CD4-positive, alpha-beta T cell treated with Interleukin-21 for 1 hour (primary cell): ENCODE measurements around the gene PRMT3.
"Not testable (repeated sequence)": the region's sequence is repeated elsewhere in the genome, so short reads cannot be mapped to it uniquely, and the experiment has no call there.

Experiments used
- DNase-seq: peaks from one replicate; pipeline ENCODE4 v3.0.0-alpha.2; 2020

PRMT3 gene

GRCh38 chr11:20457934-20458680 is 70.6 kb downstream of the PRMT3 start:
- DNase-seq: no peak

GRCh38 chr11:20458905-20459632 is 71.6 kb downstream of the PRMT3 start:
- DNase-seq: no peak

GRCh38 chr11:20459865-20460264 is 72.3 kb downstream of the PRMT3 start:
- DNase-seq: no peak

GRCh38 chr11:20464518-20464917 is 77.0 kb downstream of the PRMT3 start:
- DNase-seq: no peak

GRCh38 chr11:20467487-20468185 is 80.1 kb downstream of the PRMT3 start:
- DNase-seq: no peak

- no peak for DNase-seq
These were observed 82.8 kb downstream of the PRMT3 start for GRCh38 chr11:20470348-20470747.

- DNase-seq: not testable (repeated sequence)
These were observed 84.4 kb downstream of the PRMT3 start for GRCh38 chr11:20471929-20472328.

- DNase-seq: no peak
These were observed 86.8 kb downstream of the PRMT3 start for GRCh38 chr11:20474176-20474881.

GRCh38 chr11:20474882-20475517 is 87.5 kb downstream of the PRMT3 start:
- DNase-seq: no peak

GRCh38 chr11:20477418-20478090 is 90.0 kb downstream of the PRMT3 start:
- no peak for DNase-seq

- DNase-seq: no peak
These were observed 92.0 kb downstream of the PRMT3 start for GRCh38 chr11:20479513-20479912.

GRCh38 chr11:20483931-20484330 is 96.4 kb downstream of the PRMT3 start:
- no peak for DNase-seq

GRCh38 chr11:20484416-20484815 is 96.9 kb downstream of the PRMT3 start:
- not testable (repeated sequence) for DNase-seq

- DNase-seq: no peak
These were observed 100.8 kb downstream of the PRMT3 start for GRCh38 chr11:20488352-20488751.

GRCh38 chr11:20489948-20490347 is 102.4 kb downstream of the PRMT3 start:
- no peak for DNase-seq

GRCh38 chr11:20493340-20493739 is 105.8 kb downstream of the PRMT3 start:
- DNase-seq: no peak

- no peak for DNase-seq
These were observed 109.7 kb downstream of the PRMT3 start for GRCh38 chr11:20497124-20497792.

- no peak for DNase-seq
These were observed 113.7 kb downstream of the PRMT3 start for GRCh38 chr11:20501252-20501651.

GRCh38 chr11:20501971-20502370 is 114.5 kb downstream of the PRMT3 start:
- DNase-seq: no peak

- no peak for DNase-seq
These were observed 124.5 kb downstream of the PRMT3 start for GRCh38 chr11:20511982-20512381.

- no peak for DNase-seq
These were observed 125.4 kb downstream of the PRMT3 start for GRCh38 chr11:20512869-20513268.
